Measurements from ENCODE around the gene IL17RB. TPM values are rescaled to one million over a fixed set of nuclear protein-coding genes. Genes with fewer than 3 reads are reported as not detected.

Gene IL17RB
- total RNA-seq, 1 experiment from 2014 or later, result not detected

- Histone ChIP-seq H3K27ac (ENCODE audit: low read depth, low read length, poor library complexity, severe bottlenecking) (no peak overlapping the region), H3K4me3 (ENCODE audit: low read depth, low read length, poor library complexity, severe bottlenecking) (no peak overlapping the region), H3K27me3 (replicated peaks; ENCODE audit: insufficient read depth, low read depth, low read length, poor library complexity) (no peaks in the 10 kb centered on the region), H3K36me3 (ENCODE audit: insufficient read depth, low read length, poor library complexity, severe bottlenecking) (no peaks in the 10 kb centered on the region), H3K9me3 (ENCODE audit: low read depth, low read length, poor library complexity, severe bottlenecking) (no peaks in the 10 kb centered on the region), H3K4me1 (ENCODE audit: insufficient read depth, low read length, poor library complexity, severe bottlenecking) (no peaks in the 10 kb centered on the region)
- CTCF ChIA-PET, result no interaction called here
- DNase-seq (ENCODE audit: low spot score), result no peak
- intact Hi-C loops (cut with micrococcal nuclease; ENCODE audit: unreplicated experiment), result no loop called here
- POLR2A ChIA-PET (ENCODE audit: low non-redundant PET), result interaction anchor here (0.6 kb wide), 1 partner anchor 72 kb away, joined by 3 read pairs; no protein-coding TSS in a partner anchor
- TF ChIP-seq CTCF (conservative IDR thresholded peaks at IDR 0.05; ENCODE audit: low read depth, low read length) (no peak), EZH2 (IDR thresholded peaks at IDR 0.05; ENCODE audit: borderline replicate concordance, low read depth, low read length, poor library complexity, severe bottlenecking) (no peak)
- no TSS peak for BruUV-seq (replicated peaks)
Measured at GRCh38 chr3:53816425-53816824, 29.9 kb upstream of the IL17RB start.

- intact Hi-C loops (cut with micrococcal nuclease; ENCODE audit: unreplicated experiment), result no loop called here
- no TSS peak for BruUV-seq (replicated peaks)
- POLR2A ChIA-PET (ENCODE audit: low non-redundant PET), result no interaction called here
- CTCF ChIA-PET, result no interaction called here
- Histone ChIP-seq H3K27me3 (replicated peaks; ENCODE audit: insufficient read depth, low read depth, low read length, poor library complexity) (no peaks in the 10 kb centered on the region), H3K36me3 (ENCODE audit: insufficient read depth, low read length, poor library complexity, severe bottlenecking) (no peaks in the 10 kb centered on the region), H3K9me3 (ENCODE audit: low read depth, low read length, poor library complexity, severe bottlenecking) (no peaks in the 10 kb centered on the region), H3K27ac (ENCODE audit: low read depth, low read length, poor library complexity, severe bottlenecking) (no peak overlapping the region), H3K4me3 (ENCODE audit: low read depth, low read length, poor library complexity, severe bottlenecking) (no peak overlapping the region), H3K4me1 (ENCODE audit: insufficient read depth, low read length, poor library complexity, severe bottlenecking) (no peaks in the 10 kb centered on the region)
- no peak for TF ChIP-seq EZH2 (IDR thresholded peaks at IDR 0.05; ENCODE audit: borderline replicate concordance, low read depth, low read length, poor library complexity, severe bottlenecking)
- TF ChIP-seq CTCF (conservative IDR thresholded peaks at IDR 0.05; ENCODE audit: low read depth, low read length), result no peak
- DNase-seq (ENCODE audit: low spot score), result no peak
Measured at GRCh38 chr3:53817211-53817610, 29.2 kb upstream of the IL17RB start.

GRCh38 chr3:53817809-53818208, 28.6 kb upstream of the IL17RB start:
- ChIA-PET POLR2A (ENCODE audit: low non-redundant PET) (no interaction called here), CTCF (no interaction called here)
- no peak overlapping the region for H3K4me3 ChIP-seq (ENCODE audit: low read depth, low read length, poor library complexity, severe bottlenecking)
- no peak for DNase-seq (ENCODE audit: low spot score)
- TF ChIP-seq CTCF (conservative IDR thresholded peaks at IDR 0.05; ENCODE audit: low read depth, low read length), result no peak
- H3K36me3 ChIP-seq (ENCODE audit: insufficient read depth, low read length, poor library complexity, severe bottlenecking), result no peaks in the 10 kb centered on the region
- intact Hi-C loops (cut with micrococcal nuclease; ENCODE audit: unreplicated experiment), result no loop called here
- no peaks in the 10 kb centered on the region for H3K4me1 ChIP-seq (ENCODE audit: insufficient read depth, low read length, poor library complexity, severe bottlenecking)
- no peak overlapping the region for H3K27ac ChIP-seq (ENCODE audit: low read depth, low read length, poor library complexity, severe bottlenecking)
- no TSS peak for BruUV-seq (replicated peaks)
- no peaks in the 10 kb centered on the region for H3K27me3 ChIP-seq (replicated peaks; ENCODE audit: insufficient read depth, low read depth, low read length, poor library complexity)
- H3K9me3 ChIP-seq (ENCODE audit: low read depth, low read length, poor library complexity, severe bottlenecking), result no peaks in the 10 kb centered on the region
